ENCODE results near the gene APP. TPM values are rescaled to one million over a fixed set of nuclear protein-coding genes. Genes with fewer than 3 reads are reported as not detected.
"Not testable (repeated sequence)": the region's sequence is repeated elsewhere in the genome, so short reads cannot be mapped to it uniquely, and the experiment has no call there.

The APP gene
- total RNA-seq, 1 experiment from 2014 or later = 369 TPM

GRCh38 chr21:26137379-26138060 is 33.0 kb downstream of the APP start:
- no peak for DNase-seq (ENCODE audit: low read depth, low spot score)
- in situ Hi-C loops (cut with HindIII; ENCODE audit: low pct_unique_long_range_greater_than_20kb, low sequenced_read_pairs) = no loop called here

GRCh38 chr21:26136671-26137070 is 33.9 kb downstream of the APP start:
- no peak for DNase-seq (ENCODE audit: low read depth, low spot score)
- in situ Hi-C loops (cut with HindIII; ENCODE audit: low pct_unique_long_range_greater_than_20kb, low sequenced_read_pairs) = no loop called here

- in situ Hi-C loops (cut with HindIII; ENCODE audit: low pct_unique_long_range_greater_than_20kb, low sequenced_read_pairs) = no loop called here
- no peak for DNase-seq (ENCODE audit: low read depth, low spot score)
These were observed 35.0 kb downstream of the APP start for GRCh38 chr21:26135520-26135919.

GRCh38 chr21:26131554-26131953 is 39.0 kb downstream of the APP start:
- DNase-seq (ENCODE audit: low read depth, low spot score) = no peak
- in situ Hi-C loops (cut with HindIII; ENCODE audit: low pct_unique_long_range_greater_than_20kb, low sequenced_read_pairs) = no loop called here

- DNase-seq (ENCODE audit: low read depth, low spot score); in situ Hi-C loops (cut with HindIII; ENCODE audit: low pct_unique_long_range_greater_than_20kb, low sequenced_read_pairs): not testable (repeated sequence)
These were observed 39.5 kb downstream of the APP start for GRCh38 chr21:26131053-26131452.

- in situ Hi-C loops (cut with HindIII; ENCODE audit: low pct_unique_long_range_greater_than_20kb, low sequenced_read_pairs) = no loop called here
- no peak for DNase-seq (ENCODE audit: low read depth, low spot score)
These were observed 40.2 kb downstream of the APP start for GRCh38 chr21:26130249-26130881.

- no peak for DNase-seq (ENCODE audit: low read depth, low spot score)
- in situ Hi-C loops (cut with HindIII; ENCODE audit: low pct_unique_long_range_greater_than_20kb, low sequenced_read_pairs) = no loop called here
These were observed 42.7 kb downstream of the APP start for GRCh38 chr21:26127918-26128317.

GRCh38 chr21:26127073-26127814 is 43.3 kb downstream of the APP start:
- in situ Hi-C loops (cut with HindIII; ENCODE audit: low pct_unique_long_range_greater_than_20kb, low sequenced_read_pairs) = no loop called here
- DNase-seq (ENCODE audit: low read depth, low spot score) = no peak

GRCh38 chr21:26126168-26126553 is 44.4 kb downstream of the APP start:
- DNase-seq (ENCODE audit: low read depth, low spot score) = no peak
- in situ Hi-C loops (cut with HindIII; ENCODE audit: low pct_unique_long_range_greater_than_20kb, low sequenced_read_pairs) = no loop called here

- DNase-seq (ENCODE audit: low read depth, low spot score) = no peak
- in situ Hi-C loops (cut with HindIII; ENCODE audit: low pct_unique_long_range_greater_than_20kb, low sequenced_read_pairs) = no loop called here
These were observed 45.0 kb downstream of the APP start for GRCh38 chr21:26125433-26126167.

- in situ Hi-C loops (cut with HindIII; ENCODE audit: low pct_unique_long_range_greater_than_20kb, low sequenced_read_pairs) = no loop called here
- DNase-seq (ENCODE audit: low read depth, low spot score) = no peak
These were observed 45.7 kb downstream of the APP start for GRCh38 chr21:26124896-26125295.

GRCh38 chr21:26124421-26124833 is 46.1 kb downstream of the APP start:
- DNase-seq (ENCODE audit: low read depth, low spot score) = no peak

GRCh38 chr21:26123012-26123411 is 47.6 kb downstream of the APP start:
- in situ Hi-C loops (cut with HindIII; ENCODE audit: low pct_unique_long_range_greater_than_20kb, low sequenced_read_pairs) = no loop called here
- DNase-seq (ENCODE audit: low read depth, low spot score) = no peak

More at GRCh38 chr21:26124421-26124833, 46.1 kb downstream of the APP start:
- in situ Hi-C loops (cut with HindIII; ENCODE audit: low pct_unique_long_range_greater_than_20kb, low sequenced_read_pairs) = no loop called here

GRCh38 chr21:26120828-26121227 is 49.7 kb downstream of the APP start:
- in situ Hi-C loops (cut with HindIII; ENCODE audit: low pct_unique_long_range_greater_than_20kb, low sequenced_read_pairs) = no loop called here
- DNase-seq (ENCODE audit: low read depth, low spot score) = no peak

- DNase-seq (ENCODE audit: low read depth, low spot score) = no peak
- in situ Hi-C loops (cut with HindIII; ENCODE audit: low pct_unique_long_range_greater_than_20kb, low sequenced_read_pairs) = no loop called here
These were observed 50.7 kb downstream of the APP start for GRCh38 chr21:26119906-26120305.

- no peak for DNase-seq (ENCODE audit: low read depth, low spot score)
- in situ Hi-C loops (cut with HindIII; ENCODE audit: low pct_unique_long_range_greater_than_20kb, low sequenced_read_pairs) = no loop called here
These were observed 51.5 kb downstream of the APP start for GRCh38 chr21:26118938-26119540.

GRCh38 chr21:26117972-26118367 is 52.6 kb downstream of the APP start:
- in situ Hi-C loops (cut with HindIII; ENCODE audit: low pct_unique_long_range_greater_than_20kb, low sequenced_read_pairs) = no loop called here
- peak; percentile 71 for DNase-seq (ENCODE audit: low read depth, low spot score)
